ENCODE measurements around the gene OR6K3.

OR6K3 gene

GRCh38 chr1:158686111-158687009, 34.2 kb downstream of the OR6K3 start, which contains the start of gene SPTA1:
TSS of gene SPTA1 (minus strand) at chr1:158686715. CDS start at chr1:158686517, 198 bp downstream.
- DNase-seq: no peak

- no peak for DNase-seq
Observed at GRCh38 chr1:158685085-158685484, 35.4 kb downstream of the OR6K3 start.

- DNase-seq: no peak
Observed at GRCh38 chr1:158681606-158682005, 38.9 kb downstream of the OR6K3 start.

- no peak for DNase-seq
Observed at GRCh38 chr1:158679289-158679688, 41.2 kb downstream of the OR6K3 start.

- no peak for DNase-seq
Observed at GRCh38 chr1:158675563-158676323, 44.8 kb downstream of the OR6K3 start.

GRCh38 chr1:158674302-158674701, 46.2 kb downstream of the OR6K3 start:
- DNase-seq: no peak

Data from fibroblast of skin of scalp (primary cell).